GM12878 (cell line): ENCODE data around the gene SSU72. TPM values are rescaled to one million over a fixed set of nuclear protein-coding genes. Genes with fewer than 3 reads are reported as not detected.

Experiments
- ATAC-seq: fragments of 200-7000 bp; cut with Tn5 transposase; 3 replicates; pipeline ENCODE4 v1.9.1; 2020; ENCODE audit warnings: mild to moderate bottlenecking, moderate library complexity
- BruUV-seq: library from RNA; stranded (reverse); fragments of 400-500 nt; replicated peaks from 2 replicates; lab custom pipeline; 2021; lab: Mats Ljungman, UMichigan
- CTCF ChIA-PET: fragments of 300-600 bp; sonication (Branson Sonifier 250); formaldehyde crosslinking; extraction: SDS; loops from one replicate; lab custom pipeline; 2021; ENCODE audit warnings: inconsistent platforms; lab: Yijun Ruan, JAX
- POLR2A ChIA-PET: fragments of 350-600 bp; formaldehyde crosslinking; extraction: SDS; loops from one replicate; lab custom pipeline; 2021; ENCODE audit warnings: inconsistent platforms; lab: Charles Lee
- RAD21 ChIA-PET: fragments of 300-600 bp; sonication (Branson Sonifier 250); formaldehyde crosslinking; loops from one replicate; lab custom pipeline; 2023; ENCODE audit warnings: antibody characterized with exemption; ENCODE audit not compliant: unreplicated experiment; lab: Charles Lee
- SMC1A ChIA-PET: fragments of 300-600 bp; sonication (Branson Sonifier 250); formaldehyde crosslinking; loops from one replicate; lab custom pipeline; 2023; ENCODE audit not compliant: unreplicated experiment, uncharacterized antibody; lab: Charles Lee
- DNase-seq: peaks from one replicate; pipeline ENCODE4 v3.0.0-alpha.2; 2011; ENCODE audit warnings: low read depth, low spot score
- FAIRE-seq: peaks from 3 replicates; lab custom pipeline; 2011; peaks lifted over from hg19 to GRCh38; lab: Jason Lieb, UNC
- H2AFZ ChIP-seq: 2 replicates; pipeline ENCODE4 v1.6.0; 2011; ENCODE audit warnings: low read depth, low read length, control low read depth; ENCODE audit not compliant: control insufficient read depth
- H3K27ac ChIP-seq: 2 replicates; pipeline ENCODE4 v1.5.1; 2011; ENCODE audit warnings: control low read depth; ENCODE audit not compliant: control insufficient read depth, insufficient read depth
- H3K27me3 ChIP-seq, 2 experiments: replicated peaks in 1 of 2; 2 replicates each; pipeline versions ENCODE4 v1.6.0 to v1.6.1; 2011; ENCODE audit warnings: low read length in 1 of 2; ENCODE audit not compliant: control insufficient read depth in 2 of 2, insufficient read depth in 2 of 2
- H3K36me3 ChIP-seq, 2 experiments: 2 replicates each; pipeline ENCODE4 v1.5.1; 2011; ENCODE audit warnings: low read length in 1 of 2; ENCODE audit not compliant: control insufficient read depth in 2 of 2, insufficient read depth in 2 of 2
- H3K4me1 ChIP-seq: 2 replicates; pipeline ENCODE4 v1.6.1; 2011; ENCODE audit warnings: mild to moderate bottlenecking, low read length, moderate library complexity, mixed read lengths; ENCODE audit not compliant: control insufficient read depth, insufficient read depth
- H3K4me2 ChIP-seq: 2 replicates; pipeline ENCODE4 v1.6.0; 2011; ENCODE audit warnings: control low read depth; ENCODE audit not compliant: control insufficient read depth, insufficient read depth
- H3K4me3 ChIP-seq: fragments of 200-600 bp; sonication (generic); 2 replicates; pipeline ENCODE4 v1.5.1; 2016
- H3K79me2 ChIP-seq: 2 replicates; pipeline ENCODE4 v1.6.0; 2011; ENCODE audit warnings: low read length; ENCODE audit not compliant: control insufficient read depth, insufficient read depth
- H3K9ac ChIP-seq: 2 replicates; pipeline ENCODE4 v1.8.0; 2011; ENCODE audit warnings: low read length, control low read depth, mixed read lengths; ENCODE audit not compliant: control insufficient read depth, insufficient read depth
- H3K9me3 ChIP-seq: replicated peaks from 3 replicates; pipeline ENCODE4 v1.5.1; 2011; ENCODE audit warnings: mild to moderate bottlenecking, low read length; ENCODE audit not compliant: control insufficient read depth, insufficient read depth
- H4K20me1 ChIP-seq: 2 replicates; pipeline ENCODE4 v1.6.0; 2011; ENCODE audit not compliant: control insufficient read depth, insufficient read depth
- EZH2 ChIP-seq: IDR thresholded peaks from 2 replicates; pipeline ENCODE4 v1.6.1; 2012; ENCODE audit warnings: low read depth, mild to moderate bottlenecking, control low read depth, inconsistent platforms, low read length, borderline replicate concordance; ENCODE audit not compliant: control insufficient read depth
- KLF5 ChIP-seq: fragments of 450-650 bp; IDR thresholded peaks from 2 replicates; pipeline ENCODE4 v1.6.1; 2014; ENCODE audit warnings: mild to moderate bottlenecking; ENCODE audit not compliant: partially characterized antibody
- MEF2A ChIP-seq: IDR thresholded peaks from 2 replicates; pipeline ENCODE4 v1.6.1; 2011; ENCODE audit warnings: low read depth, mild to moderate bottlenecking, low read length, moderate library complexity; ENCODE audit not compliant: insufficient read depth
- MYC ChIP-seq: IDR thresholded peaks from 2 replicates; pipeline ENCODE4 v1.6.1; 2011; ENCODE audit warnings: mild to moderate bottlenecking, low read length, moderate library complexity, inconsistent platforms; ENCODE audit not compliant: insufficient read depth, insufficient replicate concordance, insufficient read length, severe bottlenecking
- NFIC ChIP-seq: IDR thresholded peaks from 2 replicates; pipeline ENCODE4 v1.6.1; 2012; ENCODE audit warnings: low read depth, mild to moderate bottlenecking, inconsistent platforms, low read length, moderate library complexity
- NR2C1 ChIP-seq: fragments of 450-650 bp; IDR thresholded peaks from 2 replicates; pipeline ENCODE4 v1.6.1; 2017; ENCODE audit warnings: antibody characterized with exemption, mild to moderate bottlenecking, moderate library complexity
- SUPT20H ChIP-seq: IDR thresholded peaks from 2 replicates; pipeline ENCODE4 v1.6.1; 2011; ENCODE audit warnings: low read depth, mild to moderate bottlenecking, low read length, moderate library complexity, borderline replicate concordance; ENCODE audit not compliant: control insufficient read depth
- SUZ12 ChIP-seq: fragments of 200-600 bp; sonication (generic); IDR thresholded peaks from one replicate; pipeline ENCODE4 v1.6.1; 2018; ENCODE audit warnings: antibody characterized with exemption, mild to moderate bottlenecking; ENCODE audit not compliant: unreplicated experiment
- WGBS: methylation state at CpG from one replicate; pipeline ENCODE4 v1.1.6; 2016; ENCODE audit warnings: low lambda C conversion rate; ENCODE audit not compliant: insufficient replicate concordance, insufficient coverage; ENCODE audit errors: missing lambda C conversion rate; 5-methylcytosine and 5-hydroxymethylcytosine counted together
- in situ Hi-C: fragments of 300-500 bp; cut with MboI; formaldehyde crosslinking; loops from 9 replicates; pipeline ENCODE4 v1.14.3; 2018; ENCODE audit warnings: mixed read lengths
- intact Hi-C: fragments of 100-400 bp; cut with micrococcal nuclease; formaldehyde crosslinking; loops from one replicate; pipeline ENCODE4 v1.14.2; 2022; ENCODE audit not compliant: unreplicated experiment
- polyA plus RNA-seq, 11 experiments: library from polyadenylated mRNA; depleted of rRNA in 4 of 11; unstranded in 6 of 11; stranded (reverse) in 5 of 11; fragments of >200 nt; fragmentation: Nextera tagmentation in 4 of 11; fragmentation: Illumina TruSeq in 1 of 11; extraction: Ambion mirVana in 4 of 11; extraction: Trizol in 1 of 11; gene quantifications; 1 replicate in 1 of 11; 2 replicates in 10 of 11; pipeline versions ENCODE4 v1.2.1 to v1.2.3, GENCODE V29; 2011 to 2016; ENCODE audit warnings: inconsistent platforms in 2 of 11, missing spikeins in 2 of 11, low read depth in 1 of 11
- total RNA-seq, 4 experiments: library from RNA; depleted of rRNA in 3 of 4; stranded (reverse); fragments of >200 nt in 3 of 4; fragmentation: Illumina TruSeq in 1 of 4; extraction: Trizol in 1 of 4; gene quantifications; 2 replicates each; pipeline versions ENCODE4 v1.2.1 to v1.2.3, GENCODE V29; 2013 to 2021
- TF ChIP-seq, protein P1 (sequence below): fragments of 150-350 bp; IDR thresholded peaks from 2 replicates; pipeline ENCODE4 v1.6.1; 2016; ENCODE audit warnings: low read depth, low read length

SSU72 gene
- total and polyA plus RNA-seq, 10 of the 15 experiments (the other 5 are each of a cell fraction or from before 2014, with no cell fraction given): 28.6 to 172 (median 67.7) TPM

DNA sequence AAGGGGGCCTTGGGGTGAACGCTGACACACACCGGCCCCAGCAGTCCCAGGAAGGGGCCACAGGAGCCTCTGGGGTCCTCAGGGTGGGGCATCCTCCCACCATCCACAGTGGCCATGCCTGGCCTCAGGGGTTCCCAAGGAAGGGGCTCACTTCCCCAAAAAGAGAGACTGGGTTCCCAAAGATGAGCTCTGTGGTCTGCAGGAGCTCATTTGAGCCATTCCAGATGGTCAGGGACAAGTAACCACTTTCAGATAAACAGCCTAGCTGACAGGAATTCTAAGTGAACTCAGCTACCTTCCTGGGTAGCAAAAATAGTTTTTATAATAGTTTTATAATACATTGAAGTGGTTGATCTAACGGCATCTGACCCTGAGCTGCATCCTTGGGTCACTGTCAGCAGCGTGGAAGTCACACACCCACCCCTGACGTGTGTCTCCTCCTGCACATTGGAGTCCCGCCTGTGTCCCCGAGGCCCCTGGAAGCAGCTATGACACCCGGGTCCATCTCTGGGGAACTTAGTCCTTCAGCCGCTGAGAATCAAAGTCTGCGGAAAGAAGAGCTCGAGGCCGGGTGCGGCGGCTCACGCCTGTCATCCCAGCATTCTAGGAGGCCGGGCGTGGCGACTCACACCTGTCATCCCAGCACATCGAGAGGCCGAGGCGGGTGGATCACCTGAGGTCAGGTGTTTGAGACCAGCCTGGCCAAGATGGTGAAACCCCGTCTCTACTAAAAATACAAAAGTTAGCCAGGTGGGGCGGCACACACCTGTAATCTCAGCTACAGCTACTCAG is 28.5 kb downstream of the SSU72 start:
- in situ Hi-C loops: no loop called here
- DNase-seq (no peak), ATAC-seq (no peak), FAIRE-seq (no peak)
- Histone ChIP-seq H3K27ac (no peak overlapping the region), H3K9me3 (no peaks in the 10 kb centered on the region), H3K27me3 (no peaks in the 10 kb centered on the region), H3K4me3 (no peak overlapping the region), H3K36me3 (no peaks in the 10 kb centered on the region; a peak in 2 of 4 replicates), H3K79me2 (no peaks in the 10 kb centered on the region), H3K4me2 (no peak overlapping the region), H3K9ac (no peak overlapping the region), H4K20me1 (no peaks in the 10 kb centered on the region), H2AFZ (no peak overlapping the region), H3K4me1 (no peaks in the 10 kb centered on the region)
- SMC1A ChIA-PET: no interaction called here
- RAD21 ChIA-PET: interaction anchor here (1.0 kb wide), 1 partner anchor 133 kb away, joined by 3 read pairs; no protein-coding TSS in a partner anchor
- POLR2A ChIA-PET: interaction anchor here (0.7 kb wide), 1 partner anchor 10 kb away, joined by 4 read pairs; no protein-coding TSS in a partner anchor
- intact Hi-C loops: no loop called here
- BruUV-seq: no TSS peak
- 87% methylated on average over 23 of the region's 23 CpGs for WGBS
- CTCF ChIA-PET: no interaction called here
- no peak for TF ChIP-seq SUZ12
- TF ChIP-seq NFIC: no peak
- no peak for TF ChIP-seq KLF5
- TF ChIP-seq, protein P1, sequence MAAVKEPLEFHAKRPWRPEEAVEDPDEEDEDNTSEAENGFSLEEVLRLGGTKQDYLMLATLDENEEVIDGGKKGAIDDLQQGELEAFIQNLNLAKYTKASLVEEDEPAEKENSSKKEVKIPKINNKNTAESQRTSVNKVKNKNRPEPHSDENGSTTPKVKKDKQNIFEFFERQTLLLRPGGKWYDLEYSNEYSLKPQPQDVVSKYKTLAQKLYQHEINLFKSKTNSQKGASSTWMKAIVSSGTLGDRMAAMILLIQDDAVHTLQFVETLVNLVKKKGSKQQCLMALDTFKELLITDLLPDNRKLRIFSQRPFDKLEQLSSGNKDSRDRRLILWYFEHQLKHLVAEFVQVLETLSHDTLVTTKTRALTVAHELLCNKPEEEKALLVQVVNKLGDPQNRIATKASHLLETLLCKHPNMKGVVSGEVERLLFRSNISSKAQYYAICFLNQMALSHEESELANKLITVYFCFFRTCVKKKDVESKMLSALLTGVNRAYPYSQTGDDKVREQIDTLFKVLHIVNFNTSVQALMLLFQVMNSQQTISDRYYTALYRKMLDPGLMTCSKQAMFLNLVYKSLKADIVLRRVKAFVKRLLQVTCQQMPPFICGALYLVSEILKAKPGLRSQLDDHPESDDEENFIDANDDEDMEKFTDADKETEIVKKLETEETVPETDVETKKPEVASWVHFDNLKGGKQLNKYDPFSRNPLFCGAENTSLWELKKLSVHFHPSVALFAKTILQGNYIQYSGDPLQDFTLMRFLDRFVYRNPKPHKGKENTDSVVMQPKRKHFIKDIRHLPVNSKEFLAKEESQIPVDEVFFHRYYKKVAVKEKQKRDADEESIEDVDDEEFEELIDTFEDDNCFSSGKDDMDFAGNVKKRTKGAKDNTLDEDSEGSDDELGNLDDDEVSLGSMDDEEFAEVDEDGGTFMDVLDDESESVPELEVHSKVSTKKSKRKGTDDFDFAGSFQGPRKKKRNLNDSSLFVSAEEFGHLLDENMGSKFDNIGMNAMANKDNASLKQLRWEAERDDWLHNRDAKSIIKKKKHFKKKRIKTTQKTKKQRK: no peak
- no peak for TF ChIP-seq EZH2
- TF ChIP-seq MEF2A: no peak
- TF ChIP-seq NR2C1: no peak
- no peak for TF ChIP-seq MYC
- no peak for TF ChIP-seq SUPT20H
